ENCODE results near the gene VMP1.

The VMP1 gene

DNA sequence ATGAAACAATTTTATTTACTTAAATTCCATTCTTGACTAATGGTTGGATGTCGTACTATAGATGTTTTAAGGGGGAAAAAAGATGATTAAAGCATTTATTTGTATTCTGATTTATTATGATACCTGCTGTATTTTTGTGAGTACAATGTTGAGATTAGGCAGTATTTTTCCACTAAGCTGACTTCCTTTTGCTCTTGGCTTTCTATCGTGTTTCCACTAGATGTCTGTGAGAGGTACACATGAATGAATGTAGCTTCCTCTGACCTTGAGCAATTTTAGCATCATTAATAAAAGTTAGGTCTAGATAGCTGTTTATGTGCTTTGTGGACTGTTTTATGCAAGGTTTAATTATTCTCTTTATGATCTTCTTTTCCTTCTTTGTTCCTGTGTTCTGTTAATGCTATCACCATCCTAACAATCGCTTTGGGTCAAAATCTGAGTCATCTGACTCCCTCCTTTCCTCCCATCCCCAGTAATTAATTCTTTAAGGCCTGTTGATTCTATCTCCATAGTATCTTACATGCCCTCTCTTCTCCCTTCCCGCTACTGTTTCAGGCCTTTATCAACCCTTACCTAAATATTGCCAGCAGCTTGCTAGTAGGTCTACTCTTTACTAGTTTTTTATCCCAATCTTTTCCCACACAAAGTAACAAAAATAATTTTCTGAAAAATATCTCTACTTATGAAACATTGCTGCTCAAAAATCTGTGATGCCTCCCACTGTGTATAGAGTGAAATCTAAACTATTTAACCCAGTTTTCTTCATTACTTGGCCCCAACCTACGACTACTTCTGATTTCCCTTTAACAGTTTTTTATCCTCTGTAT, 76.0 kb downstream of the VMP1 start (continued):
- TF ChIP-seq ZNF692 (tag by site-specific recombination; IDR thresholded peaks at IDR 0.05) (no peak), ZNF404 (tag by site-specific recombination; IDR thresholded peaks at IDR 0.05) (no peak), ZNF174 (tag by site-specific recombination; IDR thresholded peaks at IDR 0.05) (no peak), ZNF335 (tag by site-specific recombination; conservative IDR thresholded peaks at IDR 0.05) (peak; percentile 78), ZNF23 (tag by site-specific recombination; IDR thresholded peaks at IDR 0.05; ENCODE audit: borderline replicate concordance) (no peak), ZSCAN4 (tag by site-specific recombination; IDR thresholded peaks at IDR 0.05) (no peak), HIC1 (tag by site-specific recombination; IDR thresholded peaks at IDR 0.05) (peak; percentile 24; the same call in 1 of the 2 replicates), OSR2 (tag by site-specific recombination; IDR thresholded peaks at IDR 0.05) (peak; percentile 82), PRDM2 (tag by site-specific recombination; IDR thresholded peaks at IDR 0.05; ENCODE audit: borderline replicate concordance) (no peak), ZNF292 (tag by site-specific recombination; IDR thresholded peaks at IDR 0.05; ENCODE audit: borderline replicate concordance, low read depth) (no peak), TSHZ1 (tag by site-specific recombination; IDR thresholded peaks at IDR 0.05; ENCODE audit: borderline replicate concordance) (peak; percentile 69; the same call in 1 of the 2 replicates), ZBTB21 (tag by site-specific recombination; IDR thresholded peaks at IDR 0.05) (0 out of 2 replicates have a peak, but pooled peaks have one; percentile 6), ZNF610 (tag by site-specific recombination; IDR thresholded peaks at IDR 0.05; ENCODE audit: borderline replicate concordance) (no peak)
- TF ChIP-seq, protein P1, sequence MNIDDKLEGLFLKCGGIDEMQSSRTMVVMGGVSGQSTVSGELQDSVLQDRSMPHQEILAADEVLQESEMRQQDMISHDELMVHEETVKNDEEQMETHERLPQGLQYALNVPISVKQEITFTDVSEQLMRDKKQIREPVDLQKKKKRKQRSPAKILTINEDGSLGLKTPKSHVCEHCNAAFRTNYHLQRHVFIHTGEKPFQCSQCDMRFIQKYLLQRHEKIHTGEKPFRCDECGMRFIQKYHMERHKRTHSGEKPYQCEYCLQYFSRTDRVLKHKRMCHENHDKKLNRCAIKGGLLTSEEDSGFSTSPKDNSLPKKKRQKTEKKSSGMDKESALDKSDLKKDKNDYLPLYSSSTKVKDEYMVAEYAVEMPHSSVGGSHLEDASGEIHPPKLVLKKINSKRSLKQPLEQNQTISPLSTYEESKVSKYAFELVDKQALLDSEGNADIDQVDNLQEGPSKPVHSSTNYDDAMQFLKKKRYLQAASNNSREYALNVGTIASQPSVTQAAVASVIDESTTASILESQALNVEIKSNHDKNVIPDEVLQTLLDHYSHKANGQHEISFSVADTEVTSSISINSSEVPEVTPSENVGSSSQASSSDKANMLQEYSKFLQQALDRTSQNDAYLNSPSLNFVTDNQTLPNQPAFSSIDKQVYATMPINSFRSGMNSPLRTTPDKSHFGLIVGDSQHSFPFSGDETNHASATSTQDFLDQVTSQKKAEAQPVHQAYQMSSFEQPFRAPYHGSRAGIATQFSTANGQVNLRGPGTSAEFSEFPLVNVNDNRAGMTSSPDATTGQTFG (tag by site-specific recombination; IDR thresholded peaks at IDR 0.05; ENCODE audit: borderline replicate concordance), result no peak
- TF ChIP-seq, protein P2, sequence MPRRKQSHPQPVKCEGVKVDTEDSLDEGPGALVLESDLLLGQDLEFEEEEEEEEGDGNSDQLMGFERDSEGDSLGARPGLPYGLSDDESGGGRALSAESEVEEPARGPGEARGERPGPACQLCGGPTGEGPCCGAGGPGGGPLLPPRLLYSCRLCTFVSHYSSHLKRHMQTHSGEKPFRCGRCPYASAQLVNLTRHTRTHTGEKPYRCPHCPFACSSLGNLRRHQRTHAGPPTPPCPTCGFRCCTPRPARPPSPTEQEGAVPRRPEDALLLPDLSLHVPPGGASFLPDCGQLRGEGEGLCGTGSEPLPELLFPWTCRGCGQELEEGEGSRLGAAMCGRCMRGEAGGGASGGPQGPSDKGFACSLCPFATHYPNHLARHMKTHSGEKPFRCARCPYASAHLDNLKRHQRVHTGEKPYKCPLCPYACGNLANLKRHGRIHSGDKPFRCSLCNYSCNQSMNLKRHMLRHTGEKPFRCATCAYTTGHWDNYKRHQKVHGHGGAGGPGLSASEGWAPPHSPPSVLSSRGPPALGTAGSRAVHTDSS (tag by site-specific recombination; IDR thresholded peaks at IDR 0.05), result no peak
- TF ChIP-seq, protein P3, sequence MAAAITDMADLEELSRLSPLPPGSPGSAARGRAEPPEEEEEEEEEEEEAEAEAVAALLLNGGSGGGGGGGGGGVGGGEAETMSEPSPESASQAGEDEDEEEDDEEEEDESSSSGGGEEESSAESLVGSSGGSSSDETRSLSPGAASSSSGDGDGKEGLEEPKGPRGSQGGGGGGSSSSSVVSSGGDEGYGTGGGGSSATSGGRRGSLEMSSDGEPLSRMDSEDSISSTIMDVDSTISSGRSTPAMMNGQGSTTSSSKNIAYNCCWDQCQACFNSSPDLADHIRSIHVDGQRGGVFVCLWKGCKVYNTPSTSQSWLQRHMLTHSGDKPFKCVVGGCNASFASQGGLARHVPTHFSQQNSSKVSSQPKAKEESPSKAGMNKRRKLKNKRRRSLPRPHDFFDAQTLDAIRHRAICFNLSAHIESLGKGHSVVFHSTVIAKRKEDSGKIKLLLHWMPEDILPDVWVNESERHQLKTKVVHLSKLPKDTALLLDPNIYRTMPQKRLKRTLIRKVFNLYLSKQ (tag by site-specific recombination; IDR thresholded peaks at IDR 0.05; ENCODE audit: borderline replicate concordance), result no peak
